GM12878 (cell line): ENCODE results near the gene COL24A1. TPM values are rescaled to one million over a fixed set of nuclear protein-coding genes. Genes with fewer than 3 reads are reported as not detected.

ENCODE experiments used
- ATAC-seq: fragments of 200-7000 bp; cut with Tn5 transposase; 3 replicates; pipeline ENCODE4 v1.9.1; 2020; ENCODE audit warnings: mild to moderate bottlenecking, moderate library complexity
- BruUV-seq: library from RNA; stranded (reverse); fragments of 400-500 nt; replicated peaks from 2 replicates; lab custom pipeline; 2021; lab: Mats Ljungman, UMichigan
- CTCF ChIA-PET: fragments of 300-600 bp; sonication (Branson Sonifier 250); formaldehyde crosslinking; extraction: SDS; loops from one replicate; lab custom pipeline; 2021; ENCODE audit warnings: inconsistent platforms; lab: Yijun Ruan, JAX
- POLR2A ChIA-PET: fragments of 350-600 bp; formaldehyde crosslinking; extraction: SDS; loops from one replicate; lab custom pipeline; 2021; ENCODE audit warnings: inconsistent platforms; lab: Charles Lee
- RAD21 ChIA-PET: fragments of 300-600 bp; sonication (Branson Sonifier 250); formaldehyde crosslinking; loops from one replicate; lab custom pipeline; 2023; ENCODE audit warnings: antibody characterized with exemption; ENCODE audit not compliant: unreplicated experiment; lab: Charles Lee
- SMC1A ChIA-PET: fragments of 300-600 bp; sonication (Branson Sonifier 250); formaldehyde crosslinking; loops from one replicate; lab custom pipeline; 2023; ENCODE audit not compliant: unreplicated experiment, uncharacterized antibody; lab: Charles Lee
- DNase-seq: peaks from one replicate; pipeline ENCODE4 v3.0.0-alpha.2; 2011; ENCODE audit warnings: low read depth, low spot score
- FAIRE-seq: peaks from 3 replicates; lab custom pipeline; 2011; peaks lifted over from hg19 to GRCh38; lab: Jason Lieb, UNC
- H2AFZ ChIP-seq: 2 replicates; pipeline ENCODE4 v1.6.0; 2011; ENCODE audit warnings: low read depth, low read length, control low read depth; ENCODE audit not compliant: control insufficient read depth
- H3K27ac ChIP-seq: 2 replicates; pipeline ENCODE4 v1.5.1; 2011; ENCODE audit warnings: control low read depth; ENCODE audit not compliant: control insufficient read depth, insufficient read depth
- H3K27me3 ChIP-seq, 2 experiments: replicated peaks in 1 of 2; 2 replicates each; pipeline versions ENCODE4 v1.6.0 to v1.6.1; 2011; ENCODE audit warnings: low read length in 1 of 2; ENCODE audit not compliant: control insufficient read depth in 2 of 2, insufficient read depth in 2 of 2
- H3K36me3 ChIP-seq, 2 experiments: 2 replicates each; pipeline ENCODE4 v1.5.1; 2011; ENCODE audit warnings: low read length in 1 of 2; ENCODE audit not compliant: control insufficient read depth in 2 of 2, insufficient read depth in 2 of 2
- H3K4me1 ChIP-seq: 2 replicates; pipeline ENCODE4 v1.6.1; 2011; ENCODE audit warnings: mild to moderate bottlenecking, low read length, moderate library complexity, mixed read lengths; ENCODE audit not compliant: control insufficient read depth, insufficient read depth
- H3K4me2 ChIP-seq: 2 replicates; pipeline ENCODE4 v1.6.0; 2011; ENCODE audit warnings: control low read depth; ENCODE audit not compliant: control insufficient read depth, insufficient read depth
- H3K4me3 ChIP-seq: fragments of 200-600 bp; sonication (generic); 2 replicates; pipeline ENCODE4 v1.5.1; 2016
- H3K79me2 ChIP-seq: 2 replicates; pipeline ENCODE4 v1.6.0; 2011; ENCODE audit warnings: low read length; ENCODE audit not compliant: control insufficient read depth, insufficient read depth
- H3K9ac ChIP-seq: 2 replicates; pipeline ENCODE4 v1.8.0; 2011; ENCODE audit warnings: low read length, control low read depth, mixed read lengths; ENCODE audit not compliant: control insufficient read depth, insufficient read depth
- H3K9me3 ChIP-seq: replicated peaks from 3 replicates; pipeline ENCODE4 v1.5.1; 2011; ENCODE audit warnings: mild to moderate bottlenecking, low read length; ENCODE audit not compliant: control insufficient read depth, insufficient read depth
- H4K20me1 ChIP-seq: 2 replicates; pipeline ENCODE4 v1.6.0; 2011; ENCODE audit not compliant: control insufficient read depth, insufficient read depth
- CREM ChIP-seq: IDR thresholded peaks from 2 replicates; pipeline ENCODE4 v1.6.1; 2014; ENCODE audit warnings: antibody characterized with exemption, low read depth
- DPF2 ChIP-seq: fragments of 450-650 bp; IDR thresholded peaks from 2 replicates; pipeline ENCODE4 v1.6.1; 2017; ENCODE audit warnings: mild to moderate bottlenecking
- ELK1 ChIP-seq: IDR thresholded peaks from 2 replicates; pipeline ENCODE4 v1.6.1; 2012; ENCODE audit warnings: low read depth, low read length, improper control_type of control experiment
- JUND ChIP-seq: IDR thresholded peaks from 2 replicates; pipeline ENCODE4 v1.6.1; 2012; ENCODE audit warnings: low read depth, mild to moderate bottlenecking, low read length, improper control_type of control experiment, moderate library complexity
- KAT2A ChIP-seq: conservative IDR thresholded peaks from 2 replicates; pipeline ENCODE4 v1.6.1; 2011; ENCODE audit warnings: low read depth, low read length; ENCODE audit not compliant: control insufficient read depth
- NFXL1 ChIP-seq: fragments of 450-650 bp; IDR thresholded peaks from 2 replicates; pipeline ENCODE4 v1.6.1; 2017; ENCODE audit warnings: antibody characterized with exemption, mild to moderate bottlenecking, borderline replicate concordance
- POLR2A ChIP-seq: IDR thresholded peaks from 2 replicates; pipeline ENCODE4 v1.6.1; 2011; ENCODE audit warnings: low read depth, mild to moderate bottlenecking, low read length
- RELA ChIP-seq: fragments of 450-650 bp; IDR thresholded peaks from 2 replicates; pipeline ENCODE4 v1.8.0; 2014; ENCODE audit warnings: borderline replicate concordance; ENCODE audit not compliant: partially characterized antibody
- SIN3A ChIP-seq: IDR thresholded peaks from 2 replicates; pipeline ENCODE4 v1.6.1; 2012; ENCODE audit warnings: low read depth, low read length, improper control_type of control experiment
- SMARCA5 ChIP-seq: fragments of 450-650 bp; IDR thresholded peaks from 2 replicates; pipeline ENCODE4 v1.6.1; 2017; ENCODE audit warnings: mild to moderate bottlenecking
- ZBTB4 ChIP-seq: fragments of 450-650 bp; formaldehyde crosslinking; IDR thresholded peaks from 2 replicates; pipeline ENCODE4 v1.4.0; 2022; ENCODE audit warnings: mild to moderate bottlenecking, moderate library complexity
- ZNF687 ChIP-seq: fragments of 450-650 bp; IDR thresholded peaks from 2 replicates; pipeline ENCODE4 v1.6.1; 2017; ENCODE audit warnings: mild to moderate bottlenecking, moderate library complexity
- ZSCAN29 ChIP-seq: fragments of 450-650 bp; IDR thresholded peaks from 2 replicates; pipeline ENCODE4 v1.6.1; 2017; ENCODE audit warnings: mild to moderate bottlenecking, moderate library complexity
- WGBS: methylation state at CpG from one replicate; pipeline ENCODE4 v1.1.6; 2016; ENCODE audit warnings: low lambda C conversion rate; ENCODE audit not compliant: insufficient replicate concordance, insufficient coverage; ENCODE audit errors: missing lambda C conversion rate; 5-methylcytosine and 5-hydroxymethylcytosine counted together
- in situ Hi-C: fragments of 300-500 bp; cut with MboI; formaldehyde crosslinking; loops from 9 replicates; pipeline ENCODE4 v1.14.3; 2018; ENCODE audit warnings: mixed read lengths
- intact Hi-C: fragments of 100-400 bp; cut with micrococcal nuclease; formaldehyde crosslinking; loops from one replicate; pipeline ENCODE4 v1.14.2; 2022; ENCODE audit not compliant: unreplicated experiment
- polyA plus RNA-seq, 11 experiments: library from polyadenylated mRNA; depleted of rRNA in 4 of 11; unstranded in 6 of 11; stranded (reverse) in 5 of 11; fragments of >200 nt; fragmentation: Nextera tagmentation in 4 of 11; fragmentation: Illumina TruSeq in 1 of 11; extraction: Ambion mirVana in 4 of 11; extraction: Trizol in 1 of 11; gene quantifications; 1 replicate in 1 of 11; 2 replicates in 10 of 11; pipeline versions ENCODE4 v1.2.1 to v1.2.3, GENCODE V29; 2011 to 2016; ENCODE audit warnings: inconsistent platforms in 2 of 11, missing spikeins in 2 of 11, low read depth in 1 of 11
- total RNA-seq, 4 experiments: library from RNA; depleted of rRNA in 3 of 4; stranded (reverse); fragments of >200 nt in 3 of 4; fragmentation: Illumina TruSeq in 1 of 4; extraction: Trizol in 1 of 4; gene quantifications; 2 replicates each; pipeline versions ENCODE4 v1.2.1 to v1.2.3, GENCODE V29; 2013 to 2021

COL24A1 gene
- total and polyA plus RNA-seq, 10 of the 15 experiments (the other 5 are each of a cell fraction or from before 2014, with no cell fraction given), result 0.19 to 4.1 (median 2.0) TPM

- TF ChIP-seq ZBTB4 (CRISPR knock-in tag), result no peak
- TF ChIP-seq SMARCA5, result no peak
- no peak for TF ChIP-seq NFXL1
- TF ChIP-seq SIN3A, result no peak
- TF ChIP-seq KAT2A, result no peak
- no peak for TF ChIP-seq RELA
- no peak for TF ChIP-seq ELK1
- TF ChIP-seq POLR2A, result no peak
Observed at GRCh38 chr1:86119214-86119764, 37.3 kb downstream of the COL24A1 start (continued).

GRCh38 chr1:86114816-86115400 is 41.7 kb downstream of the COL24A1 start:
- H3K9me3 ChIP-seq, result no peaks in the 10 kb centered on the region
- CTCF ChIA-PET, result interaction anchor here (0.6 kb wide), 1 partner anchor 128 kb away, joined by 3 read pairs; no protein-coding TSS in a partner anchor
- H2AFZ ChIP-seq, result no peak overlapping the region
- H3K4me2 ChIP-seq, result no peak overlapping the region
- POLR2A ChIA-PET, result no interaction called here
- in situ Hi-C loops (no loop called here), intact Hi-C loops (no loop called here)
- DNase-seq, result no peak
- H3K36me3 ChIP-seq, result no peaks in the 10 kb centered on the region
- SMC1A ChIA-PET, result interaction anchor here (0.9 kb wide), 1 partner anchor 15 kb away, joined by 3 read pairs; no protein-coding TSS in a partner anchor
- RAD21 ChIA-PET, result no interaction called here
- H3K27ac ChIP-seq, result no peak overlapping the region
- FAIRE-seq, result no peak
- no peaks in the 10 kb centered on the region for H3K27me3 ChIP-seq
- no peaks in the 10 kb centered on the region for H3K4me1 ChIP-seq
- BruUV-seq, result no TSS peak
- no peak for ATAC-seq
- H3K9ac ChIP-seq, result no peak overlapping the region
- 40% methylated on average over 4 of the region's 4 CpGs for WGBS
- no peaks in the 10 kb centered on the region for H3K79me2 ChIP-seq
- no peak overlapping the region for H3K4me3 ChIP-seq
- no peaks in the 10 kb centered on the region for H4K20me1 ChIP-seq
- TF ChIP-seq DPF2 (no peak), ELK1 (no peak), CREM (no peak), JUND (no peak), ZSCAN29 (no peak), ZNF687 (no peak)
